Left cardiac atrium (tissue), 4 donors: ENCODE results near the gene ZNF419. TPM values are rescaled to one million over a fixed set of nuclear protein-coding genes. Genes with fewer than 3 reads are reported as not detected.
"Not testable (repeated sequence)": the region's sequence is repeated elsewhere in the genome, so short reads cannot be mapped to it uniquely, and the experiment has no call there.

Experiments
- ATAC-seq, 2 donors: fragments of 200-7000 bp; cut with Tn5 transposase; one replicate each; pipeline ENCODE4 v1.9.1; 2020; ENCODE audit warnings: mild to moderate bottlenecking in 2 of 2, moderate library complexity in 2 of 2
- DNase-seq: peaks from one replicate; pipeline ENCODE4 v3.0.0-alpha.2; 2020
- intact Hi-C, 2 donors: fragments of 100-400 bp; cut with DNase I; formaldehyde crosslinking; loops; one replicate each; pipeline versions ENCODE4 v1.14.1 to v1.15.1; 2022 to 2023
- total RNA-seq, 2 donors: library from RNA; stranded (reverse); fragmentation: NEBNext Ultra II Directional; extraction: Animal tissue kit (Norgen Biotek cat#: 25700); gene quantifications; one replicate each; pipeline ENCODE4 v1.2.1, GENCODE V29; 2021
- donor health status: DM: no; HTN: yes; CAD: no.
- donor health status: DM: no; HTN: yes; CAD: no; lungs with severe emphysema.
- donor health status: DM: yes; HTN: yes; CAD: no.
- donor health status: Dilated cardiomyopathy.

Gene ZNF419
- total RNA-seq, 2 donors from 2014 or later: 7.2 to 10.0 TPM

DNA sequence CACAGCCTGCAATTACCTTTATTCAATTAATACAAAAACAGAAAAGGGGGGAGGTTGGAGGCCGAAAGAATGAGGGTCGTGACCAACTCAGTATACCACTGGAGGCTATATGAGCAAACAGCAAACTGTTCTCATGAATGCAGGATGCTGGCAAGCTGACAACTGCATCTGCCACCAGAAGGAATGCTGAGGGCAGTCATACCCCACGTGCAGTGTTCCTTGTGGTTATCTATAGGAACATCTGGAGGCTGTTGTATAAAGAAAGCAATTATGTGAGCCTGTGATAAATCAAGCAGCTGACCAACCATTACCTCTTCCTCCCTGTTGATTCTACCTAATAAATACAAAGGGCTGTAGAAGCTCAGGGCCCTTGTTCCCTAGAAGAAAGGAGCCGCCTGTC lies 30.5 kb downstream of the ZNF419 start:
- ATAC-seq, DNase-seq: not testable (repeated sequence)

DNA sequence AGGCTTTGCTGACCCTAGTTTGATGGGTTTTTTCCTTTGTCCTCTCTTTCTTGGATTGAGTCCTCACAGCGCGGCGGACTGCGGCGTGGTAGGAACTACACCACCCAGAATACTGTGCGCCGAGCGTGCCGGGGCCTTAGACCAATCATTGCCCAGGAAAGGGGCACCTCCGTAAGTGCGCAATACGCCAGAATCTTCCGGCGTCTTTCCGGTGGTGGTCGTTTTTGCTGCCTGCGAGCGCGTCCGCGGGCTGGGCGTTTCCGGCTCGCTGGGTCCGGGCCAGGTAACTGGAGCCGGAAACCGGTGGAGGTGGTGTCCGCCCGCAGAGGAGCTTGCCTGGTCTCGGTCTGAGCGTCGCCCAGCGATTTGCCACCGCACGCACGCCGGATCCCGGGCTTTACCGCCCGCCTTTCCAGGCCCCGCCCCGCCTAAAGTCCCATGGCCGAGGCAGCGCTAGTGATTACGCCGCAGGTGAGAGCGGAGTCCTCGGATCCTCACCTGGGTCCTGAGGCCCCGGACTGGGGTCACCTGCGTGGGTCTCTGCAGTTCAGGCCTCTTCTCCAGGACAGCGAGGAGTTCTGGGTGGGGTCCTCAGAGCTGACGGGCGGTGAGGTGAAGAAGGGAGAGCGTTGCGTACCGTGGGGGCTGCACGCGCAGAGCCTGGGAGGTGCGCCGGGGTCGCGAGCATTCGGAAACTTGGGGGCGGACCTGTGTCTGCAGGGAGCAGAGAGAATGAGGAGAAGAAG lies 39.8 kb downstream of the ZNF419 start, which contains the start of gene ZNF549:
TSS of gene ZNF549 (plus strand) at position 221 of the 746 bp plus-strand sequence. CDS start at position 439, 218 bp downstream.
- peak; percentile 100 for ATAC-seq
- peak; percentile 94 for DNase-seq
- intact Hi-C loops: no loop called here

More for the DNA sequence above, 30.5 kb downstream of the ZNF419 start:
- intact Hi-C loops: not testable (repeated sequence)

DNA sequence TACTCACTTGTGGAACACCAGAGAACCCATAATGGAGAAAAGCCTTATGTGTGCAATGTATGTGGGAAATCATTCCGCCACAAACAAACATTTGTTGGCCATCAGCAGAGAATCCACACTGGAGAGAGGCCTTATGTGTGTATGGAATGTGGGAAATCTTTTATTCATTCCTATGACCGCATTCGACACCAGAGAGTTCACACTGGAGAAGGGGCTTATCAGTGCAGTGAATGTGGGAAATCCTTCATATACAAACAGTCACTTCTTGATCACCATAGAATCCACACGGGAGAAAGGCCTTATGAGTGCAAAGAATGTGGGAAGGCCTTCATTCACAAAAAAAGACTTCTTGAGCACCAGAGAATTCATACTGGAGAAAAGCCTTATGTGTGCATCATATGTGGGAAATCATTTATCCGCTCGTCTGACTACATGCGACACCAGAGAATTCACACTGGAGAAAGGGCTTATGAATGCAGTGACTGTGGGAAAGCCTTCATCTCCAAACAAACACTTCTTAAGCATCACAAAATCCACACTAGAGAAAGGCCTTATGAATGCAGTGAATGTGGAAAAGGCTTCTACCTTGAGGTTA lies 50.5 kb downstream of the ZNF419 start:
- DNase-seq (no peak), ATAC-seq (no peak)
- intact Hi-C loops: no loop called here

Other genes with a start within 250 kb of the ZNF419 start
- 10 to 100 TPM in 1 of 2 donors, 1 to 10 TPM in 1; 9.2 to 13.9 TPM for gene ZNF805, start 247.1 kb upstream of the ZNF419 start, total RNA-seq
- 10 to 100 TPM; 32.7 to 46.9 TPM for gene ZNF460, start 207.3 kb upstream of the ZNF419 start, total RNA-seq
- gene ZNF543, start 167.3 kb upstream of the ZNF419 start, total RNA-seq: 1 to 10 TPM; 5.5 to 7.7 TPM
- gene ZNF304, start 136.5 kb upstream of the ZNF419 start, total RNA-seq: 10 to 100 TPM in 1 of 2 donors, 1 to 10 TPM in 1; 7.2 to 12.9 TPM
- 10 to 100 TPM; 10.9 to 13.9 TPM for gene TRAPPC2B, start 124.2 kb upstream of the ZNF419 start, total RNA-seq
- 1 to 10 TPM; 3.6 to 4.4 TPM for gene ZNF547, start 124.2 kb upstream of the ZNF419 start, total RNA-seq
- gene ZNF548, start 97.9 kb upstream of the ZNF419 start, total RNA-seq: 10 to 100 TPM; 16.4 to 20.6 TPM
- 10 to 100 TPM in 1 of 2 donors, 1 to 10 TPM in 1; 8.7 to 13.8 TPM for gene ZNF17, start 76.6 kb upstream of the ZNF419 start, total RNA-seq
- gene ZNF749, start 52.4 kb upstream of the ZNF419 start, total RNA-seq: 1 to 10 TPM; 3.0 to 7.1 TPM
- 1 to 10 TPM; 2.3 to 3.0 TPM for gene VN1R1, start 30.6 kb upstream of the ZNF419 start, total RNA-seq
- 10 to 100 TPM; 13.3 to 19.7 TPM for gene ZNF772, start 10.2 kb upstream of the ZNF419 start, total RNA-seq
- 1 to 10 TPM; 5.3 to 7.9 TPM for gene ZNF773, start 12.2 kb downstream of the ZNF419 start, total RNA-seq
- gene ZNF549, start 39.6 kb downstream of the ZNF419 start, total RNA-seq: 1 to 10 TPM; 3.4 to 4.4 TPM
- gene ZNF550, start 72.1 kb downstream of the ZNF419 start, total RNA-seq: 1 to 10 TPM; 6.4 to 9.0 TPM
- gene ZNF416, start 91.2 kb downstream of the ZNF419 start, total RNA-seq: 1 to 10 TPM; 4.6 to 5.5 TPM
- gene ZIK1, start 96.4 kb downstream of the ZNF419 start, total RNA-seq: 1 to 10 TPM; 4.1 to 5.2 TPM
- 1 to 10 TPM; 3.7 to 5.3 TPM for gene ZNF530, start 112.1 kb downstream of the ZNF419 start, total RNA-seq
- gene ZNF134, start 126.5 kb downstream of the ZNF419 start, total RNA-seq: 10 to 100 TPM; 14.2 to 16.2 TPM
- 10 to 100 TPM in 1 of 2 donors, 1 to 10 TPM in 1; 9.5 to 11.1 TPM for gene ZNF211, start 145.4 kb downstream of the ZNF419 start, total RNA-seq
- gene ZSCAN4, start 181.2 kb downstream of the ZNF419 start, total RNA-seq: under 1 TPM in 1 of 2 donors, not detected in 1; 0.13 TPM
- gene ZNF551, start 194.2 kb downstream of the ZNF419 start, total RNA-seq: 1 to 10 TPM; 4.2 to 6.4 TPM
- gene ZNF154, start 221.5 kb downstream of the ZNF419 start, total RNA-seq: 1 to 10 TPM; 3.4 to 6.1 TPM
- 1 to 10 TPM; 5.1 to 7.0 TPM for gene ZNF671, start 239.9 kb downstream of the ZNF419 start, total RNA-seq